WTC11 (cell line): ENCODE results near the gene BFSP2. TPM values are rescaled to one million over a fixed set of nuclear protein-coding genes. Genes with fewer than 3 reads are reported as not detected.

ENCODE experiments used
- ATAC-seq: fragments of 200-7000 bp; cut with Tn5 transposase; 2 replicates; pipeline ENCODE4 v1.10.0; 2021; ENCODE audit warnings: mild to moderate bottlenecking, moderate library complexity
- CTCF ChIA-PET: fragments of 300-600 bp; sonication (Branson Sonifier 250); formaldehyde crosslinking; loops from one replicate; lab custom pipeline; 2021; ENCODE audit warnings: antibody characterized with exemption; lab: Charles Lee
- POLR2A ChIA-PET: fragments of 350-600 bp; sonication (Branson Sonifier 250); formaldehyde crosslinking; loops from one replicate; lab custom pipeline; 2021; ENCODE audit warnings: antibody characterized with exemption; lab: Charles Lee
- DNase-seq: peaks from one replicate; pipeline ENCODE4 v3.0.0; 2021; ENCODE audit warnings: low spot score
- H3K27ac Mint-ChIP-seq: 2 replicates; pipeline ENCODE4 v1.8.0; 2021; ENCODE audit warnings: mixed read lengths
- H3K27me3 Mint-ChIP-seq: 2 replicates; pipeline ENCODE4 v1.8.0; 2021; ENCODE audit warnings: low read depth, mild to moderate bottlenecking, moderate library complexity, mixed read lengths
- H3K36me3 Mint-ChIP-seq: 2 replicates; pipeline ENCODE4 v1.8.0; 2021; ENCODE audit warnings: mixed read lengths
- H3K4me1 Mint-ChIP-seq: 2 replicates; pipeline ENCODE4 v1.8.0; 2022; ENCODE audit warnings: mixed read lengths
- H3K4me3 Mint-ChIP-seq: 2 replicates; pipeline ENCODE4 v1.8.0; 2021; ENCODE audit warnings: mild to moderate bottlenecking, moderate library complexity, mixed read lengths
- H3K9me3 Mint-ChIP-seq: 2 replicates; pipeline ENCODE4 v1.8.0; 2021; ENCODE audit warnings: mixed read lengths
- EMX1 ChIP-seq: fragments of 250-450 bp; sonication (Bioruptor Pico); IDR thresholded peaks from 2 replicates; pipeline ENCODE4 v1.8.0; 2021; ENCODE audit warnings: mild to moderate bottlenecking
- GRHL2 ChIP-seq: fragments of 250-450 bp; sonication (Bioruptor Pico); IDR thresholded peaks from 2 replicates; pipeline ENCODE4 v1.8.0; 2022; ENCODE audit warnings: mild to moderate bottlenecking, moderate library complexity; ENCODE audit not compliant: insufficient replicate concordance, severe bottlenecking
- JAZF1 ChIP-seq: fragments of 250-450 bp; sonication (Bioruptor Pico); IDR thresholded peaks from 2 replicates; pipeline ENCODE4 v1.9.0; 2021; ENCODE audit warnings: moderate library complexity, mild to moderate bottlenecking, inconsistent platforms
- NFATC4 ChIP-seq: fragments of 250-450 bp; sonication (Bioruptor Pico); IDR thresholded peaks from 2 replicates; pipeline ENCODE4 v1.9.0; 2021; ENCODE audit warnings: mild to moderate bottlenecking
- NR2C2 ChIP-seq: sonication (generic); formaldehyde crosslinking; IDR thresholded peaks from 2 replicates; pipeline ENCODE4 v1.8.0; 2022; ENCODE audit warnings: mild to moderate bottlenecking, missing genetic modification reagents
- RELA ChIP-seq: sonication (generic); formaldehyde crosslinking; IDR thresholded peaks from 2 replicates; pipeline ENCODE4 v1.8.1; 2022; ENCODE audit warnings: missing genetic modification reagents, mild to moderate bottlenecking, borderline replicate concordance
- TEAD1 ChIP-seq: sonication (generic); formaldehyde crosslinking; IDR thresholded peaks from 2 replicates; pipeline ENCODE4 v1.8.0; 2022; ENCODE audit warnings: mild to moderate bottlenecking, missing genetic modification reagents
- TEAD4 ChIP-seq: sonication (generic); formaldehyde crosslinking; IDR thresholded peaks from 2 replicates; pipeline ENCODE4 v1.8.0; 2022; ENCODE audit warnings: mild to moderate bottlenecking, missing genetic modification reagents
- ZNF138 ChIP-seq: sonication (generic); formaldehyde crosslinking; conservative IDR thresholded peaks from 2 replicates; pipeline ENCODE4 v1.8.1; 2022; ENCODE audit warnings: mild to moderate bottlenecking, moderate library complexity, missing genetic modification reagents
- total RNA-seq: library from RNA; stranded (reverse); gene quantifications from 3 replicates; pipeline ENCODE4 v1.2.3, GENCODE V29; 2021
- TF ChIP-seq, protein P1 (sequence below): sonication (generic); formaldehyde crosslinking; IDR thresholded peaks from 2 replicates; pipeline ENCODE4 v1.8.0; 2023; ENCODE audit warnings: missing genetic modification reagents, mild to moderate bottlenecking, borderline replicate concordance
- TF ChIP-seq, protein P2 (sequence below): sonication (generic); formaldehyde crosslinking; conservative IDR thresholded peaks from 2 replicates; pipeline ENCODE4 v1.8.1; 2023; ENCODE audit warnings: mild to moderate bottlenecking, low read depth, missing genetic modification reagents, moderate library complexity
- TF ChIP-seq, protein P3 (sequence below): sonication (generic); formaldehyde crosslinking; IDR thresholded peaks from 2 replicates; pipeline ENCODE4 v1.8.0; 2022; ENCODE audit warnings: mild to moderate bottlenecking, missing genetic modification reagents
- TF ChIP-seq, protein P4 (sequence below): sonication (generic); formaldehyde crosslinking; IDR thresholded peaks from 2 replicates; pipeline ENCODE4 v1.8.0; 2022; ENCODE audit warnings: mild to moderate bottlenecking, missing genetic modification reagents
- TF ChIP-seq, protein P5 (sequence below): sonication (generic); formaldehyde crosslinking; IDR thresholded peaks from 2 replicates; pipeline ENCODE4 v1.8.0; 2023; ENCODE audit warnings: mild to moderate bottlenecking, missing genetic modification reagents

BFSP2 gene
- total RNA-seq, 1 experiment from 2014 or later = not detected

DNA sequence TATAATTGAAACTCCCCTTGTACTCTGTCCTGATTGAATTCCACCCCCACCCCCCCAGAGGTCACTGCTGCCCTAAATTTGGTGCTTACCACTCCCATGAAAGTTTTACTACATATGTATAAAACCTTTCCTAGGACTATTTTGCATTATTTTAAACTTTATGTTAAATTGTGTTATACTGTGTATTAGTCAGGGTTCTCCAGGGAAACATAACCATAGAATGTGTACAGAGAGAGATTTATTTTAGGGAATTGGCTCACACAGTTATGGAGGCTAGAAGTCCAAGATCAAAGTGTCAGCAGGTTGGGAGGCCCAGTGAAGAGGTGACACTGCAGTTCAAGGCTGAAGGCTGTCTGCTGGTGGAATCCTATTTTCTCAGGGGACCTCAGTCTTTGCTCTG, 29.2 kb downstream of the BFSP2 start:
- Mint-ChIP-seq H3K27ac (no peak overlapping the region), H3K36me3 (no peaks in the 10 kb centered on the region; the same call in 1 of the 2 replicates), H3K9me3 (no peaks in the 10 kb centered on the region), H3K27me3 (no peaks in the 10 kb centered on the region), H3K4me3 (no peak overlapping the region), H3K4me1 (0 out of 2 replicates have a peak, but pooled peaks cover 3% of the 10 kb centered on the region)
- DNase-seq (no peak), ATAC-seq (no peak)
- CTCF ChIA-PET = no interaction called here
- TF ChIP-seq TEAD4 (CRISPR knock-in tag) = no peak
- no peak for TF ChIP-seq ZNF138 (CRISPR knock-in tag)
- TF ChIP-seq, protein P1, sequence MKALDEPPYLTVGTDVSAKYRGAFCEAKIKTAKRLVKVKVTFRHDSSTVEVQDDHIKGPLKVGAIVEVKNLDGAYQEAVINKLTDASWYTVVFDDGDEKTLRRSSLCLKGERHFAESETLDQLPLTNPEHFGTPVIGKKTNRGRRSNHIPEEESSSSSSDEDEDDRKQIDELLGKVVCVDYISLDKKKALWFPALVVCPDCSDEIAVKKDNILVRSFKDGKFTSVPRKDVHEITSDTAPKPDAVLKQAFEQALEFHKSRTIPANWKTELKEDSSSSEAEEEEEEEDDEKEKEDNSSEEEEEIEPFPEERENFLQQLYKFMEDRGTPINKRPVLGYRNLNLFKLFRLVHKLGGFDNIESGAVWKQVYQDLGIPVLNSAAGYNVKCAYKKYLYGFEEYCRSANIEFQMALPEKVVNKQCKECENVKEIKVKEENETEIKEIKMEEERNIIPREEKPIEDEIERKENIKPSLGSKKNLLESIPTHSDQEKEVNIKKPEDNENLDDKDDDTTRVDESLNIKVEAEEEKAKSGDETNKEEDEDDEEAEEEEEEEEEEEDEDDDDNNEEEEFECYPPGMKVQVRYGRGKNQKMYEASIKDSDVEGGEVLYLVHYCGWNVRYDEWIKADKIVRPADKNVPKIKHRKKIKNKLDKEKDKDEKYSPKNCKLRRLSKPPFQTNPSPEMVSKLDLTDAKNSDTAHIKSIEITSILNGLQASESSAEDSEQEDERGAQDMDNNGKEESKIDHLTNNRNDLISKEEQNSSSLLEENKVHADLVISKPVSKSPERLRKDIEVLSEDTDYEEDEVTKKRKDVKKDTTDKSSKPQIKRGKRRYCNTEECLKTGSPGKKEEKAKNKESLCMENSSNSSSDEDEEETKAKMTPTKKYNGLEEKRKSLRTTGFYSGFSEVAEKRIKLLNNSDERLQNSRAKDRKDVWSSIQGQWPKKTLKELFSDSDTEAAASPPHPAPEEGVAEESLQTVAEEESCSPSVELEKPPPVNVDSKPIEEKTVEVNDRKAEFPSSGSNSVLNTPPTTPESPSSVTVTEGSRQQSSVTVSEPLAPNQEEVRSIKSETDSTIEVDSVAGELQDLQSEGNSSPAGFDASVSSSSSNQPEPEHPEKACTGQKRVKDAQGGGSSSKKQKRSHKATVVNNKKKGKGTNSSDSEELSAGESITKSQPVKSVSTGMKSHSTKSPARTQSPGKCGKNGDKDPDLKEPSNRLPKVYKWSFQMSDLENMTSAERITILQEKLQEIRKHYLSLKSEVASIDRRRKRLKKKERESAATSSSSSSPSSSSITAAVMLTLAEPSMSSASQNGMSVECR = no peak
- TF ChIP-seq GRHL2 (CRISPR knock-in tag) = no peak
- TF ChIP-seq TEAD1 (CRISPR knock-in tag) = no peak
- no peak for TF ChIP-seq RELA (CRISPR knock-in tag)
- TF ChIP-seq JAZF1 (CRISPR knock-in tag) = no peak
- TF ChIP-seq, protein P2, sequence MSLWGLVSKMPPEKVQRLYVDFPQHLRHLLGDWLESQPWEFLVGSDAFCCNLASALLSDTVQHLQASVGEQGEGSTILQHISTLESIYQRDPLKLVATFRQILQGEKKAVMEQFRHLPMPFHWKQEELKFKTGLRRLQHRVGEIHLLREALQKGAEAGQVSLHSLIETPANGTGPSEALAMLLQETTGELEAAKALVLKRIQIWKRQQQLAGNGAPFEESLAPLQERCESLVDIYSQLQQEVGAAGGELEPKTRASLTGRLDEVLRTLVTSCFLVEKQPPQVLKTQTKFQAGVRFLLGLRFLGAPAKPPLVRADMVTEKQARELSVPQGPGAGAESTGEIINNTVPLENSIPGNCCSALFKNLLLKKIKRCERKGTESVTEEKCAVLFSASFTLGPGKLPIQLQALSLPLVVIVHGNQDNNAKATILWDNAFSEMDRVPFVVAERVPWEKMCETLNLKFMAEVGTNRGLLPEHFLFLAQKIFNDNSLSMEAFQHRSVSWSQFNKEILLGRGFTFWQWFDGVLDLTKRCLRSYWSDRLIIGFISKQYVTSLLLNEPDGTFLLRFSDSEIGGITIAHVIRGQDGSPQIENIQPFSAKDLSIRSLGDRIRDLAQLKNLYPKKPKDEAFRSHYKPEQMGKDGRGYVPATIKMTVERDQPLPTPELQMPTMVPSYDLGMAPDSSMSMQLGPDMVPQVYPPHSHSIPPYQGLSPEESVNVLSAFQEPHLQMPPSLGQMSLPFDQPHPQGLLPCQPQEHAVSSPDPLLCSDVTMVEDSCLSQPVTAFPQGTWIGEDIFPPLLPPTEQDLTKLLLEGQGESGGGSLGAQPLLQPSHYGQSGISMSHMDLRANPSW (CRISPR knock-in tag) = no peak
- TF ChIP-seq, protein P3, sequence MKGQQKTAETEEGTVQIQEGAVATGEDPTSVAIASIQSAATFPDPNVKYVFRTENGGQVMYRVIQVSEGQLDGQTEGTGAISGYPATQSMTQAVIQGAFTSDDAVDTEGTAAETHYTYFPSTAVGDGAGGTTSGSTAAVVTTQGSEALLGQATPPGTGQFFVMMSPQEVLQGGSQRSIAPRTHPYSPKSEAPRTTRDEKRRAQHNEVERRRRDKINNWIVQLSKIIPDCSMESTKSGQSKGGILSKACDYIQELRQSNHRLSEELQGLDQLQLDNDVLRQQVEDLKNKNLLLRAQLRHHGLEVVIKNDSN (CRISPR knock-in tag) = no peak
- POLR2A ChIA-PET = no interaction called here

DNA sequence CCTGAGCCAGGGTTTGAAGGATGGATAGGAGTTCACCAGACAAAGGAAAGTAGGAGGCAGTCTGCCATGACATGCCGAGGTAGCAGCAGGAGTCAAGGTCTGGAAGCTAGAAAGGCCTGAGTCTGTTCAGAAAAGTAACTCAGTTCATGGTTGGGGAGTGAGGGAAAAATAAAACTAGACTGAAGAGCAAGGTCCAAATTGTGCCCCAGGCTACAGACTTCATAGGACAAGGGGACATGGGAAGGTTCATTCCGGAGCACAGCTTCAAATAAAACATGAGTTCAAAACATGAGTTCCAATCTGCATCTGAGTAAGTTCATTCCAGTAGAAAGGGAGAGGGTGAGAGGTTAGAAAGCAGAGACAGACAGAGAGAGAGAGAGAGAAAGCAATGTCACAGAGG, 39.7 kb downstream of the BFSP2 start:
- Mint-ChIP-seq H3K27ac (no peak overlapping the region), H3K36me3 (peaks cover 3% of the 10 kb centered on the region; the same call in 1 of the 2 replicates), H3K9me3 (peaks cover 9% of the 10 kb centered on the region), H3K4me3 (no peak overlapping the region), H3K4me1 (peaks cover 4% of the 10 kb centered on the region; the same call in 1 of the 2 replicates), H3K27me3 (no peaks in the 10 kb centered on the region; the same call in 1 of the 2 replicates)
- POLR2A ChIA-PET = no interaction called here
- TF ChIP-seq, protein P4, sequence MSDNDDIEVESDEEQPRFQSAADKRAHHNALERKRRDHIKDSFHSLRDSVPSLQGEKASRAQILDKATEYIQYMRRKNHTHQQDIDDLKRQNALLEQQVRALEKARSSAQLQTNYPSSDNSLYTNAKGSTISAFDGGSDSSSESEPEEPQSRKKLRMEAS (CRISPR knock-in tag) = no peak
- TF ChIP-seq EMX1 (CRISPR knock-in tag) = no peak
- TF ChIP-seq, protein P5, sequence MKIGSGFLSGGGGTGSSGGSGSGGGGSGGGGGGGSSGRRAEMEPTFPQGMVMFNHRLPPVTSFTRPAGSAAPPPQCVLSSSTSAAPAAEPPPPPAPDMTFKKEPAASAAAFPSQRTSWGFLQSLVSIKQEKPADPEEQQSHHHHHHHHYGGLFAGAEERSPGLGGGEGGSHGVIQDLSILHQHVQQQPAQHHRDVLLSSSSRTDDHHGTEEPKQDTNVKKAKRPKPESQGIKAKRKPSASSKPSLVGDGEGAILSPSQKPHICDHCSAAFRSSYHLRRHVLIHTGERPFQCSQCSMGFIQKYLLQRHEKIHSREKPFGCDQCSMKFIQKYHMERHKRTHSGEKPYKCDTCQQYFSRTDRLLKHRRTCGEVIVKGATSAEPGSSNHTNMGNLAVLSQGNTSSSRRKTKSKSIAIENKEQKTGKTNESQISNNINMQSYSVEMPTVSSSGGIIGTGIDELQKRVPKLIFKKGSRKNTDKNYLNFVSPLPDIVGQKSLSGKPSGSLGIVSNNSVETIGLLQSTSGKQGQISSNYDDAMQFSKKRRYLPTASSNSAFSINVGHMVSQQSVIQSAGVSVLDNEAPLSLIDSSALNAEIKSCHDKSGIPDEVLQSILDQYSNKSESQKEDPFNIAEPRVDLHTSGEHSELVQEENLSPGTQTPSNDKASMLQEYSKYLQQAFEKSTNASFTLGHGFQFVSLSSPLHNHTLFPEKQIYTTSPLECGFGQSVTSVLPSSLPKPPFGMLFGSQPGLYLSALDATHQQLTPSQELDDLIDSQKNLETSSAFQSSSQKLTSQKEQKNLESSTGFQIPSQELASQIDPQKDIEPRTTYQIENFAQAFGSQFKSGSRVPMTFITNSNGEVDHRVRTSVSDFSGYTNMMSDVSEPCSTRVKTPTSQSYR (CRISPR knock-in tag) = no peak
- TF ChIP-seq NFATC4 (CRISPR knock-in tag) = no peak
- TF ChIP-seq NR2C2 (CRISPR knock-in tag) = no peak
- CTCF ChIA-PET = no interaction called here
- ATAC-seq (no peak), DNase-seq (no peak)
